Upper lobe of left lung (tissue), 6 donors: ENCODE measurements around the gene CERS2. TPM values are rescaled to one million over a fixed set of nuclear protein-coding genes. Genes with fewer than 3 reads are reported as not detected.

ENCODE experiments used
- ATAC-seq, 2 donors: fragments of 200-7000 bp; cut with Tn5 transposase; one replicate each; pipeline ENCODE4 v1.9.1; 2022; ENCODE audit warnings: mild to moderate bottlenecking in 2 of 2, moderate library complexity in 2 of 2; ENCODE audit not compliant: low FRiP score in 2 of 2
- DNase-seq, 2 donors: peaks; one replicate each; pipeline ENCODE4 v3.0.0-alpha.2; 2019 to 2020
- H3K27ac ChIP-seq, 4 donors: fragments of 200-600 bp; sonication (generic); one replicate each; pipeline ENCODE4 v1.5.1; 2016 to 2019
- H3K27me3 ChIP-seq, 4 donors: fragments of 200-600 bp; sonication (generic); one replicate each; pipeline ENCODE4 v1.5.1; 2017 to 2019
- H3K36me3 ChIP-seq, 4 donors: fragments of 200-600 bp; sonication (generic); one replicate each; pipeline ENCODE4 v1.5.1; 2016 to 2019
- H3K4me1 ChIP-seq, 4 donors: fragments of 200-600 bp; sonication (generic); one replicate each; pipeline ENCODE4 v1.5.1; 2018 to 2019
- H3K4me3 ChIP-seq, 4 donors: fragments of 200-600 bp; sonication (generic); one replicate each; pipeline ENCODE4 v1.5.1; 2017 to 2019; ENCODE audit warnings: mild to moderate bottlenecking in 2 of 4, moderate library complexity in 1 of 4
- H3K9me3 ChIP-seq, 4 donors: fragments of 200-600 bp; sonication (generic); one replicate each; pipeline ENCODE4 v1.5.1; 2018 to 2019
- EP300 ChIP-seq, 4 donors: sonication (generic); formaldehyde crosslinking; IDR thresholded peaks; one replicate each; pipeline ENCODE4 v1.5.1; 2017; ENCODE audit warnings: antibody characterized with exemption in 4 of 4, control low read depth in 2 of 4
- POLR2A ChIP-seq, 4 donors: fragments of 450-650 bp; IDR thresholded peaks; one replicate each; pipeline ENCODE4 v1.5.1; 2016 to 2017; ENCODE audit warnings: antibody characterized with exemption in 4 of 4, mild to moderate bottlenecking in 2 of 4
- POLR2AphosphoS5 ChIP-seq, 2 donors: sonication (generic); formaldehyde crosslinking; IDR thresholded peaks; one replicate each; pipeline ENCODE4 v1.5.1; 2017; ENCODE audit warnings: antibody characterized with exemption in 2 of 2
- WGBS, 2 donors: methylation state at CpG; one replicate each; pipeline ENCODE4 v1.1.5; 2017 to 2018; 5-methylcytosine and 5-hydroxymethylcytosine counted together
- total RNA-seq, 6 donors: library from RNA; depleted of rRNA in 4 of 6; stranded (reverse); fragments of >200 nt in 4 of 6; gene quantifications; one replicate each; pipeline versions ENCODE4 v1.1.0 to v1.2.1, GENCODE V29; 2016 to 2021
- TF ChIP-seq, protein P1 (sequence below), 6 experiments: fragments of 450-650 bp in 4 of 6; fragments of 200-600 bp in 2 of 6; sonication (generic) in 2 of 6; IDR thresholded peaks; one replicate each; pipeline ENCODE4 v1.5.1; 2016 to 2019; ENCODE audit warnings: antibody characterized with exemption in 6 of 6
- donor health status: DM: no; HTN: no; CAD: no; lungs with moderate emphysema.
- donor health status: DM: no; HTN: yes; CAD: no; lungs with severe emphysema.

Gene CERS2
- total RNA-seq, 6 donors from 2014 or later: 93.2 to 322 (median 204) TPM

DNA sequence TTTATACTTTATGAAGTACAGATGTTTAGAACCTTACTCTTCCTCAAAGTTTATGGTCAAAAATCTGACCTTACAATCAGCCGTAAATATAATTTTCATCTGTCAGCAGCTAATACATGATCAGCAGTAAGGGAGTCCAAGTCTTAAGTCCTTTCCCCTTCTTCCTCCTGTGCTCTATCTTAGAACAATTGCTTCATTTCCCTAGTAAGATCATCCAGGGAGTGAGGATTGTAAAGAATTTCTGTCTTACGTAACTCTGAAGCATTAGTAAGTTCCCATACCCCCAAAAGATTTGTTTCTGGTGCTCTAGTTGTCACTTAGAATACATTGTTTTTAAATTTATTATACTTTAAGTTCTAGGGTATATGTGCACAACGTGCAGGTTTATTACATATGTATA, 46.3 kb downstream of the CERS2 start:
- no peak for DNase-seq
- Histone ChIP-seq H3K27me3 (no peaks in the 10 kb centered on the region), H3K4me3 (no peak overlapping the region), H3K27ac (peak overlapping the region in 1 of 4 donors; percentile 16), H3K9me3 (peaks cover 3 to 5% (median 4%) of the 10 kb centered on the region in 4 donors), H3K4me1 (peaks cover 10 to 18% (median 15%) of the 10 kb centered on the region in 4 donors), H3K36me3 (peaks cover 12 to 58% (median 35%) of the 10 kb centered on the region in 4 donors)
- no peak for ATAC-seq
- TF ChIP-seq POLR2A (IDR thresholded peaks at IDR 0.05): no peak
- TF ChIP-seq EP300 (IDR thresholded peaks at IDR 0.05): no peak
- 86 to 87% methylated on average over 3 of the region's 3 CpGs for WGBS, 2 donors

GRCh38 chr1:150927624-150928023, 47.0 kb downstream of the CERS2 start:
- Histone ChIP-seq H3K27me3 (no peaks in the 10 kb centered on the region), H3K4me3 (peak overlapping the region in 1 of 4 donors; percentile 67), H3K4me1 (peaks cover 10 to 18% (median 15%) of the 10 kb centered on the region in 4 donors), H3K27ac (no peak overlapping the region), H3K36me3 (peaks cover 12 to 51% (median 33%) of the 10 kb centered on the region in 4 donors), H3K9me3 (peaks cover 3 to 5% (median 4%) of the 10 kb centered on the region in 4 donors)
- no peak for DNase-seq
- ATAC-seq: no peak
- TF ChIP-seq EP300 (IDR thresholded peaks at IDR 0.05) (no peak), POLR2AphosphoS5 (IDR thresholded peaks at IDR 0.05) (no peak), POLR2A (IDR thresholded peaks at IDR 0.05) (no peak)
- TF ChIP-seq, protein P1, sequence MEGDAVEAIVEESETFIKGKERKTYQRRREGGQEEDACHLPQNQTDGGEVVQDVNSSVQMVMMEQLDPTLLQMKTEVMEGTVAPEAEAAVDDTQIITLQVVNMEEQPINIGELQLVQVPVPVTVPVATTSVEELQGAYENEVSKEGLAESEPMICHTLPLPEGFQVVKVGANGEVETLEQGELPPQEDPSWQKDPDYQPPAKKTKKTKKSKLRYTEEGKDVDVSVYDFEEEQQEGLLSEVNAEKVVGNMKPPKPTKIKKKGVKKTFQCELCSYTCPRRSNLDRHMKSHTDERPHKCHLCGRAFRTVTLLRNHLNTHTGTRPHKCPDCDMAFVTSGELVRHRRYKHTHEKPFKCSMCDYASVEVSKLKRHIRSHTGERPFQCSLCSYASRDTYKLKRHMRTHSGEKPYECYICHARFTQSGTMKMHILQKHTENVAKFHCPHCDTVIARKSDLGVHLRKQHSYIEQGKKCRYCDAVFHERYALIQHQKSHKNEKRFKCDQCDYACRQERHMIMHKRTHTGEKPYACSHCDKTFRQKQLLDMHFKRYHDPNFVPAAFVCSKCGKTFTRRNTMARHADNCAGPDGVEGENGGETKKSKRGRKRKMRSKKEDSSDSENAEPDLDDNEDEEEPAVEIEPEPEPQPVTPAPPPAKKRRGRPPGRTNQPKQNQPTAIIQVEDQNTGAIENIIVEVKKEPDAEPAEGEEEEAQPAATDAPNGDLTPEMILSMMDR (IDR thresholded peaks at IDR 0.05): no peak
- WGBS, 2 donors: 76 to 80% methylated on average over 4 of the region's 4 CpGs

DNA sequence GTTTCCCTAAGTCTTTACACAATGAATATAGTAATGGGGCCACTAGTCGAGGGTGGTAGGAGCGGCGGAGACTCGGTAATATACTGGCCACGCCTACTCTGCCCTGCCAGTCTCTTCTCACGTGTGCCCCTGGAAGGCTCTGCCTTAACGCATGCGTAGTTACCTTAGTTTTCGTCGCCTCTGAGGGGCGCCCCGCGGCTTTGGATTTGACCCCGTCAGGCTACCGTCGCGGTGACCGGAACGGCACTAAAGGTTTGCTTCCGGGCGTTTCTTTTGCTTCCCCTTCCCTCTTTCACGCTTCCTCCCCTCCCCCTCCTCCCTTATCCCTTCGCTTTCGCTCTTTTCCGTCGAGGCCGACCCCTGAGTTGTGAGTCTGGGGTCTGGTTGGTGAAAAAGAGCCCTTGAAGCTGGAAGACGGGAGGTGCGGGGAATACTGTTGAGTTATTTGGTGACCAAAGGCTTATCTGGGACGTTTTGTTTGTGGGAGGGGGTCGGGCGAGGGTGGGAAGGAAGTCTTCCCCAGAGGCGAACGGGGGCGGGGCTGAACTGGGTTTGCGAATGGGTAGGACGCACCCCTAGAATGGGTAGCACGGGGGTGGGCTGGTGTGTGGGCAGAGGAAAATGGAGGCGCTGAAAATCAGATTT, 48.4 kb downstream of the CERS2 start, which contains the start of gene SETDB1:
SETDB1 (plus strand) TSS at position 267 of the 645 bp plus-strand sequence. CDS start 1,352 bp downstream, outside the sequence.
- TF ChIP-seq POLR2A (IDR thresholded peaks at IDR 0.05) (peak in 2 of 4 donors; percentile 48 to 56), EP300 (IDR thresholded peaks at IDR 0.05) (peak in 1 of 4 donors; percentile 49), POLR2AphosphoS5 (IDR thresholded peaks at IDR 0.05) (peak; percentile 66 to 89)
- TF ChIP-seq, protein P1 (IDR thresholded peaks at IDR 0.05): peak in 2 of 6 experiments; percentile 19 to 35
- Histone ChIP-seq H3K4me1 (peaks cover 10 to 22% (median 15%) of the 10 kb centered on the region in 4 donors), H3K27me3 (no peaks in the 10 kb centered on the region), H3K9me3 (no peaks in the 10 kb centered on the region), H3K27ac (peak within 1 kb of the TSS; percentile 87 to 94 (median 92)), H3K36me3 (peaks cover 6 to 37% (median 30%) of the 10 kb centered on the region in 4 donors), H3K4me3 (peak within 1 kb of the TSS; percentile 44 to 86 (median 72))
- ATAC-seq (peak; percentile 98 to 99), DNase-seq (peak; percentile 93 to 96)
- 1 to 2% methylated on average over 39 of the region's 39 CpGs for WGBS, 2 donors

GRCh38 chr1:150925080-150925479, 49.6 kb downstream of the CERS2 start:
- no peak overlapping the region for H3K27ac ChIP-seq
- 76 to 80% methylated on average over 23 of the region's 23 CpGs for WGBS, 2 donors
- ATAC-seq (no peak), DNase-seq (no peak)
- TF ChIP-seq, protein P1 (IDR thresholded peaks at IDR 0.05): no peak
- TF ChIP-seq POLR2A (IDR thresholded peaks at IDR 0.05): no peak
- no peak for TF ChIP-seq POLR2AphosphoS5 (IDR thresholded peaks at IDR 0.05)
- no peak for TF ChIP-seq EP300 (IDR thresholded peaks at IDR 0.05)
- H3K9me3 ChIP-seq: no peaks in the 10 kb centered on the region
- peak overlapping the region in 3 of 4 donors; percentile 67 to 86 (median 78) for H3K4me3 ChIP-seq
- no peaks in the 10 kb centered on the region for H3K27me3 ChIP-seq
- H3K4me1 ChIP-seq: peaks cover 10 to 22% (median 15%) of the 10 kb centered on the region in 4 donors
- H3K36me3 ChIP-seq: peaks cover 6 to 26% (median 19%) of the 10 kb centered on the region in 4 donors

- WGBS, 2 donors: 43 to 49% methylated on average over 2 of the region's 2 CpGs
- peaks cover 8 to 18% (median 12%) of the 10 kb centered on the region in 4 donors for H3K4me1 ChIP-seq
- DNase-seq (peak in 1 of 2 donors; percentile 60), ATAC-seq (peak; percentile 15 to 64)
- H3K36me3 ChIP-seq: peaks cover 0 to under 1% (median under 1%) of the 10 kb centered on the region in 4 donors
- TF ChIP-seq, protein P1 (IDR thresholded peaks at IDR 0.05): peak; percentile 36 to 69 (median 64)
- no peak for TF ChIP-seq POLR2AphosphoS5 (IDR thresholded peaks at IDR 0.05)
- H3K27ac ChIP-seq: no peak overlapping the region
- no peak overlapping the region for H3K4me3 ChIP-seq
- H3K27me3 ChIP-seq: no peaks in the 10 kb centered on the region
- H3K9me3 ChIP-seq: no peaks in the 10 kb centered on the region
These were observed 52.1 kb downstream of the CERS2 start for GRCh38 chr1:150922519-150922975.
